Activated CD8-positive, alpha-beta memory T cell treated with anti-CD3 and anti-CD28 coated beads, Interleukin-2, amount 50 U/mL, for 1 hour (primary cell): ENCODE data around the gene EMX1.

ENCODE experiments used
- DNase-seq: peaks from one replicate; pipeline ENCODE4 v3.0.0-alpha.2; 2020; ENCODE audit errors: extremely low read depth

The EMX1 gene

GRCh38 chr2:72917138-72917876 lies at the start of gene EMX1:
EMX1 (plus strand) TSS chr2:72917519; CDS start chr2:72917853, 334 bp downstream.
- DNase-seq: no peak

GRCh38 chr2:72871060-72871459 lies 46.3 kb upstream of the EMX1 start:
- no peak for DNase-seq

GRCh38 chr2:72871880-72872279 lies 45.4 kb upstream of the EMX1 start:
- DNase-seq: no peak

GRCh38 chr2:72883356-72883962 lies 33.9 kb upstream of the EMX1 start:
- DNase-seq: no peak

- no peak for DNase-seq
Measured at GRCh38 chr2:72886505-72887031, 30.8 kb upstream of the EMX1 start.

- DNase-seq: no peak
Measured at GRCh38 chr2:72887032-72887739, 30.1 kb upstream of the EMX1 start, which contains the start of gene SPR. SPR (plus strand) TSS chr2:72887408; CDS start chr2:72887433, 25 bp downstream.

GRCh38 chr2:72887740-72888437 lies 29.4 kb upstream of the EMX1 start:
- no peak for DNase-seq

- no peak for DNase-seq
Measured at GRCh38 chr2:72888438-72889202, 28.7 kb upstream of the EMX1 start.

- DNase-seq: no peak
Measured at GRCh38 chr2:72889991-72890390, 27.3 kb upstream of the EMX1 start.

- no peak for DNase-seq
Measured at GRCh38 chr2:72891091-72891818, 26.1 kb upstream of the EMX1 start.

- DNase-seq: no peak
Measured at GRCh38 chr2:72892506-72893173, 24.7 kb upstream of the EMX1 start.

GRCh38 chr2:72893594-72894319 lies 23.6 kb upstream of the EMX1 start:
- DNase-seq: no peak

- DNase-seq: no peak
Measured at GRCh38 chr2:72894514-72894913, 22.8 kb upstream of the EMX1 start.

GRCh38 chr2:72895154-72895553 lies 22.2 kb upstream of the EMX1 start:
- no peak for DNase-seq

GRCh38 chr2:72895759-72896281 lies 21.5 kb upstream of the EMX1 start:
- no peak for DNase-seq

- DNase-seq: no peak
Measured at GRCh38 chr2:72896446-72896845, 20.9 kb upstream of the EMX1 start.

- DNase-seq: no peak
Measured at GRCh38 chr2:72897785-72898584, 19.3 kb upstream of the EMX1 start.

GRCh38 chr2:72898585-72898906 lies 18.8 kb upstream of the EMX1 start:
- DNase-seq: no peak
